NCI-H748 treated with DMSO at 0.1 percent for 48 hours (cell line): ENCODE results near the gene PCED1A.
"Not testable (repeated sequence)": the region's sequence is repeated elsewhere in the genome, so short reads cannot be mapped to it uniquely, and the experiment has no call there.

Experiments used
- DNase-seq: peaks from one replicate; lab custom pipeline; 2025; lab: John Stamatoyannopoulos, UW

PCED1A gene

DNA sequence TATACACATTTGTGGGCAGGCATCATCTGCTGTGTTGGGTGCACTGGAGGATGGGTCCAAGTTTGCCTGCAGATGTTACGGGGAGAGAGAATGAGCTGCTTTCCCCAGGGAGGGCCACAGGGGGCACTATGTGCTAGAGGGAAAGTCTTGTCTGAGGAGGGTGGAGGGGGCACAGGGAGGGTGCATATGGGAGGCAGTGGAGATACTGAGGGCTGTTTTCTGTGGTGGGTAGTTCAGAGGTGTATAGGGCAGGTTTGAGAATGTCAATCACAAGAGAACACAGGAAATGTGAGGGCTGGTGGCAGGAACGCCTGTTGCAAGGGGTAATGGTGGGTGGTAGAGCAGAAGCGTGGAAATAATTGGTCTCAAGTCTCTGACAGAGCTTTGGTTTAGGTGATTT lies 25.2 kb upstream of the PCED1A start:
- no peak for DNase-seq

DNA sequence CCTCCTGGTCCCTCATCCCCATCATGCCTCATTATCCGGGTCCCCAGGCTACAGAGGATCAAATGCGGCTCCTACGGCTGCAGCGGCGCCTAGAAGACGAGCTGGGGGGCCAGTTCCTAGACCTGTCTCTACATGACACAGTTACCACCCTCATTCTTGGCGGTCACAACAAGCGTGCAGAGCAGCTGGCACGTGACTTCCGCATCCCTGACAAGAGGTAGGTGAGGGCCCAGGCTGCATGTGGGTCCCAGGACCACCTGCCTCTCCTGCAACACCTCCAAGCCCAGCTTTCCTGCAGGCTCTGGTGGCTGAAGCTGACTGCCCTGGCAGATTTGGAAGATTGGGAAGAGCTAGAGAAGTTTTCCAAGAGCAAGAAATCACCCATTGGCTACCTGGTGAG lies 24.6 kb upstream of the PCED1A start:
- DNase-seq: no peak

DNA sequence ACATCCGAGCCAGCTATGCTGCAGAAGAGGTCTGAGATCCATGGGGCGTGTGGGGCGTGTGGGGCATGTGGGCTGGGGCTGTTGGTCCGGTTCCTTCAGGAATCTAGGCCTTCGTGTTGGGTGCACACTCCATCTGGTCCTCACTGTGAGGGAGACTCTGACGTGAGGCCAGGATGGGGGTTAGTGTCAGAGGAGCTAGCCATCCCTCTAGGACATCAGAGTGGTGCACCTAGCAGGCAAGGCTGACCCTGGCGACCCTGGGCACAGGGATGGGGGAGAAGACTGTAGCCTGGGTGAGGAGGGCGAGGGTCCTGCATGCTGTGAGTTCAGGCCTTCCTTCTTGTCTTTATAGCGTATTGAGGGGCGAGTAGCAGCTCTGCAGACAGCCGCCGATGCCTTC lies 24.2 kb upstream of the PCED1A start:
- no peak for DNase-seq

DNA sequence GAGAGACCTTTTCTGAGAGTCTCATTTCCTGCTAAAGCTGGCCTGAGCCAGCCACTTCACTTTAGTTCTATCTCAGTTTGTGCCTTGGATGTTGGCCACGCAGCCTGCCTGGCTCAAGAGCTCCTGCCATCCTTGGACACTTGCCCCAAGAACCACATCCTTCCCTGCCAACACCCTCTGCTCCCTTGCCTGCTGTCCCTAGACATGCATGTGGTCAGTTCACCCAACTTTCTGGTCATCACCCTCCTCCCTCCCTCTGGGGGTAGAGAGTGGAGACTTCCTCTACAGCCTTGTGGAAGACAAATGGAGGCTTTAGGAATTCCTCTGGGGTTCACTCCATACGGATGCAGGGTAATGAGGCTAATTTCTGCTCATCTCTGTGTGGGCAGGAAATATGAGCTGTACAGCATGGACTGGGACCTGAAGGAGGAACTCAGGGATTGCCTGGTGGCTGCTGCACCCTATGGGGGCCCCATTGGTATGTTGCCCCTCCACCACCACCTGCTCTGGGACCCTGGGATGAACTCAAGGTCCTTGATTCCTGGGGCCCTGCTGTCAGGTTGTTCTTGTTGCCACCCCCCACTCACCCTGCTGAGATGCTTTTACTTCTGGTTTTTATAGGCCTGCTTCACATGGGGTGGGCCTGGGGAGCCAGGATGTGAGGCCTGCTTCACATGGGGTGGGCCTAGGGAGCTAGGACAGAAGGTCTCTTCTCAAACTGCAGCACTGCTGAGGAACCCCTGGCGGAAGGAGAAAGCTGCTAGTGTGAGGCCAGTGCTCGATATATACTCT lies 19.1 kb upstream of the PCED1A start:
- no peak for DNase-seq

DNA sequence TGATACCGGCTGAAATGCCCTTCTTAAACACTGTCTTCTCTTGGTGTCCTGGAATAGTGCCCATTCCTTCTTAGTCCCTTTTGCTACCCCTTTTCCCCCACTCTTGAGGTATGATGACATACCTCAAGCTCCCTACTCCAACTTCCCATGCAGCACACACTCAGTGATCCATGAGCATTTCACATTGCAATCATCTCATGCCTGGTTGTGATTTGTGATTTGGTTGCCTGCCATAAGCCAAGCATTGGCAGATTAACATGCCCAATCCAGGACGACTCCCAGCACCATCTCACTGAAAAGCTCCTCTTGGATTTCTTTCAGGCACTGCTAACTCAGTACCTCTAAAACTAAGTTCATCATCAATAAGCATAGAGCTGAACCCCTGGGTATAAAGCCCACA lies 18.1 kb upstream of the PCED1A start:
- no peak for DNase-seq

DNA sequence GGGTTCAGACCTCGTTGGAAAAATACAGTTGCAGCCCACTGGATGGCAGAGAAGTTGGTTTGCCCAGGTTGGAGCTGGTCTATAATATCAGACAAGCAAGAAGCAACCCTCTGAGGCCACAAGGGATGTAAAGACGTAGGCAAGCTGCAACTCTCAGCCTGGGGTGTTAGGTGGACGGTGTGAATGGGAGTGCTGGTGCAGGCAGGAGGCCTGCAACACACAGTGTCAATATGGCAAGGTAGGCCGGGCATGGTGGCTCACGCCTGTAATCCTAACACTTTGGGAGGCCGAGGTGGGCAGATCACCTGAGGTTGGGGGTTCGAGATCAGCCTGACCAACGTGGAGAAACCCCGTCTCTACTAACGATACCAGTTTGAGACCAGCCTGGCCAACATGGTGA lies 10.6 kb upstream of the PCED1A start:
- no peak for DNase-seq

DNA sequence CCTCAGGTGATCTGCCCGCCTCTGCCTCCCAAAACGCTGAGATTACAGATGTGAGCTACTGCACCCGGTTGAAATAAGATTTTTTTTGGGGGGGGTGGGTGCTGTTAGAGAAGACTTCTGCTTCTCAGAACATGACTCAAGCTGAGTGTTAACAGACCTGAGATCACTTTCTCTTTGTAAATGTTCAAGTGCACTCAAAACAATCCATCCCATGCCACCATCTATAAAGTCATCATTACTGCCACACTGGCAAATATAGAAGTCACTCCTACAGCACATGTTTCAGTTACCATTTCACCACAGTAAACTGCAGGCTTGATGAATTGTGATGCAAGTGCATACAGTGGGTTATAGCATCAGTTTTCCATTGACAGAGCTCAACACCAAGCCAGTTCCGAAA lies 9.1 kb upstream of the PCED1A start:
- no peak for DNase-seq

DNA sequence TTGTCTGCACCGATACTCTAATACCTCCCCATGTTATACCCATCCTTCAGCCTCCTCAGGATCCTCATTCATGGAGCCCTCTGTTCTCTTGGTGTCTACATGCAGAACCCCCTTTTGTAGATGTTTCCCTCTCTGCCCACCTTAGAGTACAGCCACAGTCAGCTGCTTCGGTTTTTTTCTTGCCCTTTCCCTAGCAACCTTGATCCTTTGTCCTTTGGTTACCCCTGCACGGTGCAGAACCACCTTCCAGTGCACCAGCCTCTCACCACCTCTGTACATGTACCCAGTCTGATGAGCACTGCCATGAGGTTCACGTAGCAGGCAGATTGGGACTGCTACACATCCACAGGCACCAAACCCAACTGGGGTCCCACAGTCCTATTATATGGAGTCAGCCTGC lies 7.3 kb upstream of the PCED1A start:
- DNase-seq: no peak

DNA sequence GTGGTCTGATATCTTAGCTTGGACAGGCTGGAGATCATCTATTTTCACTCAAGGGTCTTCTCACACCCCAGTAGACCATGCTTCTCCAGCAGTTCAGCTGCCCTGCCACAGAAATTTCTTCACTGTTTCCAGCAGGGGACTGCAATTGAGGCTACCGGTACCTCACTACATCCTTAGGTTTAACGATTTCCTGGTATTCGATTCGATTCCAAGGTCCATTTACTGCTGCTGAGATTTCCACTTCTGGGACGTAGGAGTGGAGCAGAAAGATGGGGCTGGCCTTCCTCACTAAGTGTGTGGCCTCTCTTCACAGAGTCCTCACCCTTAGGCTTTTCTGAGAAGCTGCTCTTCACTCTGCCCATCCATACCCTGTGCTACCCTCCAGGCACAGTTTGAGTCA lies 6.2 kb upstream of the PCED1A start:
- DNase-seq: no peak

DNA sequence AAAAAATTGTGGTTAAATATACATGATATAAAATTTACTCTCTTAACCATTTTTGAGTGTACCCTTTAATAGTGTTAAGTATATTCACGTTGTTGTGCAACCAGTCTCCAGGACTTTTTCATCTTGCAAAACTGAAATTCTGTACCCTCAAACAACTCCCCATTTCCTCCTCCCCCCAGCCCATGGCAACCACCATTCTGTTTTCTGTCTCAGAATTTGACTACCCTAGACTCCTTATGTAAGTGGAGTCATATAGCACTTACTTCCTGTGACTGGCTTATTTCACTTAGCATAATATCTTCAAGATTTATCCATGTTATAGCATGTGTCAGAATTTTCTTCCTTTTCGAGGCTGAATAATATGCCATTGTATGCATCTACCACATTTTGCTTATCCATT lies 5.2 kb upstream of the PCED1A start:
- DNase-seq: no peak

DNA sequence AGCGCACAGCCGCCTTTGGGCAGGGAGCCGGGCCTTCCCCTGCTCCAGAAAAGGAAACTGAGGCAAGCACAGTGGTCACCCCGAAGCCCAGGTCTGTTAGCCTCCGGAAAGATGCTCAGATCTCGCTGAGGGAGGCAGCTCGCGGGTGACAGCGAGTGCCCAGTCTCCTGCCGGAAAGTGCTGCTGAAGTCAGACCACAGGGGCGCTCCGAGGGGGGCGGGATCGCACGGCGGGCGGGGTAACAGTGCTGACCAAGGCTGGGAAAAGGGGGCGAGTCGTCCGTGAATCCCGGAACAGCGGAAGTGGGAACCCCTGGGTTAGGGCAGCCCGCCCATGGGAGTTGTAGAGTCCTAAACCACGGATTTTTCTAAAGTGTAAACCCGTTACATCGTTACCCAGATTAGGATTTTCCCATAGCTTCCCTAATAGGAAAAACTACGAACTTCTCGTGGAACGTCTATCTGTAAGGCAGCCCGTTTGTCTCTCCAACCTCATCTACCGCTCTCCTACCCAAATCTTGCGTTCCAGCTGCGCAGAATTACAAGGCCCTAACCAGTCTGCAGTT lies 594 bp upstream of the PCED1A start:
- DNase-seq: no peak

DNA sequence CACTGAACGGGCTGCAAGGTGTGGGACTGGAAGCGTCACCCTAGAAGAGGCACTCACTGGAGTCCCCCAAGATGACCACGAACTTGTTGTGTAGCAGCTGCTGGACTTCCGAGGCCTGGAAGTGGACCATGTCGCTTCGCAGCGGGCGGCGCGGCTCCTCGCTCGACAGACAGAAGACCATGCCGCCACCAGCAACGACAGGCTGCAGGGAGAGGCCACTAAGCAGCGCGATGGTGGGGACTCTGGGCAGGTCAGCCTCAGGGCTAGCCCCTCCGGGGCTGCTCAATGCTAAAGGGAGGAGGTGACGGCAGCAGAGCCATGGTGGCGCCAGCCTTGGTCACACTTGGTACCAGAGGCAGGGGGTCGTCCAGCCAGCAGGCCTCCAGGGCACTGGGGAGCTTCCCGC lies 720 bp downstream of the PCED1A start:
- DNase-seq: no peak

DNA sequence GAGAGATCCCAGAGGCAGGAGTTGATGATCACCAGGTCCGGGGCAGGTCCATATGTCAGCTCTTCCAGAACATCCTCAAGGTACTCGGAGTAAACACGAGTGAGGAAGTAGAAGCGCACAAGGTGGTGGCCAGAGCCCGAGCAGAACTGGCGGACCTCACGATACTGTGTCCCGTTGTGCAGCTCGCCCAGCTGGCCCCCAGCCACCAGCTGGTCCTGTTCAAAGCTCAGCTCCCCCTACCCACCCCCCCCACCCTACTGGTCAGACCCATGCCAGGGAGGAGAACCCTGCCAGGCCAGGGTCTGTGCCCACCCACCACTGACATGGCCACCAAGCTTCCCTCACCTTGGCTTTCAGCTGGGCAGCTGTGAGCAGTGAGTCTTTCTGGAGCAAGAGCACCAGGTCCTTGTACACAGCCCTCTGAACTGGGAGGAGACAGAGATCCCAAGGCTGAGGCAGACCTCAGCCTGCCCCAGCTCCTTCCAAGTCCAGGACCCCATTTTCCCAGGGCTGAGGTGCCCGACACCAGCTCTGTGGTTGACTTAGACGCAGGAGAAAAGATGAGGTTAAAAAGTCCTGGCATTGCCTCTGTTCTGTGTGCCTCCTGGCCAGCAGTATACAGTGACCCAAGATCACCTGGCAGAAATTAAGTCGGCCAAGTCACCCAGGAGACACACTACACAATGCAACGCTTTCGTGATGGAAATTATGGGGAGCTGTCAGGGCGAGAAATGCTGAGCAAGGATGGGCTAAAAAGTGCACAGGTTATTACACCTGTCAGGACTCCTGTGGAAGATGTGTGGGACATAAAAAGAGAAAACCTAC lies 1.4 kb downstream of the PCED1A start:
- DNase-seq: no peak

DNA sequence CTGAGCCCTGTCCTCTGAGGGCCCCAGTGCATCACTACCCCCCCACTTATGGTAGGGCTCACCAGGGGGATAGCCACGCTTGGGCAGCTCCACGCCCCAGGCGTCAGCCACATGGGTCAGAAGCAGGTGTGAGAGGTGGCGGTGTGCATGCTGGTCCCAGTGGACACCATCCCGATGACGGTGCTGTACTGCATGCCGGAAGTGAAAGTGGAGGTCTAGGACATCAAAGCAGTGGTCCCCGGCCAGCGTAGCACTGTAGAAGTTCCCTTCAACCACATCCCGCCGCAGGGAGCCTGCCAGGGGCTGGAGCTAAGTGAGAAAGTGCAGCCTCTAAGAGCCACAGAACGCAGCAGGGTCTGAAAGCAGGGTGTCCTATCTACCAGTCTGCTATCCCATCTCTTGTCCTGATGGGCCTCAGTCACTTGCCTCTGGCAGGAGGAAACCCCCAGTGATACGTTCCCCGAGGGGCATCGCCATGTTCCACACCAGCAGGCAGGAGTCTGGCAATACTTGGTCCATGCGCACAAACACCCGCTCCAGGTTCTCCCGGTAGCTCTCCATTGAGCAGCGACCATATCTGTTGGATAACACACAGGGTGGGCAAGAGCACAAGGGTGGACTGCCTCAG lies 2.2 kb downstream of the PCED1A start:
- no peak for DNase-seq

DNA sequence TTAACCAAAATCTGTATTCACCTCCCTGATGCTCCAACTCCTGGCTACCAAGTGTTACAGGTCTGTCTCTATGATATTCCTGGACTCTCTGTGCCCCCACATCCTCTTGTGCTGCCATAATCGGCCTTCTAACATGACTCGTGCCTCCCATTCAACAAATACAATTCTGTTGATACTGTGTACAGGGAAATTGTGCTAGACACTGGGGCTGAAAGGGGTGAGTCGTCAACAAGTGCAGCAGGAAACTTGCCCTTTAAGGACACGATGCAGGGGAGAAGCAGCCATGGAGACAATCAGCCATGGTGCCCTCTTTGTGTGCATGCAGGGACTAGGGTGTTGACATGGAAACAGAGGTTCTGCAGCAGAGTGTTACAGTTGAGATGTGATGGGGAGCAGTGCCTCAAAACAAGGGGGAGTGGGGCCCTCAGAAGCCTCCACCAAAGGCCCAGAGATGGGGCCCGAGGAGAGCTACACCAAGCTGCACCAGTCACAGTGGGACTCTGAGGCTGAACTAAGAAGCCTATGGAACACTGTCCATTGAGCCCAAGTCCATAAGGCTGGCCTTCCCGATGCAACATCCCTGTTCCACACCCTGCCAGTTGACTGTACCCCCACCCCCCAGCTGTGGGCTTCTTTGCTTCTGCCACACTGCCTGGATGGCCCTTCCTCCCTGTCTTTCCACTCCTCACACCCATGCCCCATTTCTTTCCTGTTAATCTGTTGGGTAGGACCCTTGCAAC lies 3.1 kb downstream of the PCED1A start:
- no peak for DNase-seq

DNA sequence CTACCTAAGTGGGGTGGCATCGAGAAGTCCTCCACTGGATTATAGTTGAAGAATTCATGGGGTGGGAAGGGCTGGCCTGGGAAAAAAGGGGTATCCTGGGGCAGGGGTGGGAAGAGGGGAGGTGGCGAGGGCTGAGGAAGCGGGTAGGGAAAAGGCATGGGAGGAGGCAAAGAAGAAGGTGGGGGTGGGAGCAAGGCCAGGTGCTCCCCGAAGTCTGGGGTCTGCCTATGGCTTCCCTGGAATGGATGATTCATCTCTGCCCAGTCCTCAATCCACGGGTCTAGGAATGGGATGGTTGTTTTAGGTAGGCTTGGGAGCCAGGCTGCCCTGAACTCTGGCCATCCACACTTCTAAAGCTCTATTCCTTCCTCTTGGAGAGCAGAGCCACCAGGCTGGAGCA lies 4.4 kb downstream of the PCED1A start:
- DNase-seq: no peak

DNA sequence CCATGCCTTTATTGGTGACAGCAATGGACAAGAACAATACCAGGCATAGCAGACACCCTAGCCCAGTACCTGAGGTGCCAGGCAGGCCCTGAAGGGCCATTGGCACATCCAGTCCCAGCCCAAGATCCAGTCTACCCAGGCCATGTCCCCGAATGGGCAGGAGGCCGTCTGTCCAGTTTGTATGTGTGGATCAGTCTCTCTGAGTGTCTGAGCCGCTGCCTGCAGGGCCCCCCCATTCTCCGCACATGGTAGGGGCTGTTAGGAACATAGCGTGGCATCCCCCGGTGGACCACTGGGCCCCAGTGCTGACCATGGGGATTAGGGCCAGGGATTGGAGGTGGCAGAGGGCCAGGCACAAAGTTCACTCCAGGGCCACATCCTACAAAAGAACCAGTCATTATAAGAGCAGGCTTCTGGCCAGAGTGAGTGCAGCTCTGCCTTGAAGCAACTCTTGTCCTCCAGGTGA lies 5.1 kb downstream of the PCED1A start:
- DNase-seq: no peak

DNA sequence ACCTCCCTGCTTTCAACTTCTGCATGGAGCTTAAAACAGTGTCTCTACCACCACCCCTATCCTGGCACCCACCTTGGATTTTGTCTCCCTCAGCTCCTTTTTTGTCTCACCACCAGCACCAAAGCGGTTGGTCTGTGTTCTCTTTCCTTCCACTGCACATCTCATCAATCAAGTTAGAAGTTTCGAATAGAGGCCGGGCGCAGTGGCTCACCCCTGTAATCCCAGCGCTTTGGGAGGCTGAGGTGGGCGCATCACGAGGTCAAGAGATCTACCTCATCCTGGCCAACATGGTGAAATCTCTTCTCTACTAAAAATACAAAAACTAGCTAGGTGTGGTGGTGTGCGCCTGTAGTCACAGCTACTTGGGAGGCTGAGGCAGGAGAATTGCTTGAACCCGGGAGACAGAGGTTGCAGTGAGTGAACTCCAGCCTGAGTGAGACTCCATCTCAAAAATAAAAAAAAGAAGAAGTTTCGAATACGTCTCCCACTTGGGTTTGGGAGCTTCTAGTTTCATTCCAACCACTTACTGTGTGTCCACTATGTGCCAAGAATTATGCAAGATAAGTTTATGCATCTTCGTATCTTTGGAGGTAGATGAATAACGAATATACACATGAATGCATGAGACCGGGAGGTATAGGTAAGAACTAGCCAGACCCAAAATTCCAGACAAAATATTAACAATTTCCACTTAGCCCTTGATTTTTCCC lies 5.9 kb downstream of the PCED1A start:
- DNase-seq: no peak

DNA sequence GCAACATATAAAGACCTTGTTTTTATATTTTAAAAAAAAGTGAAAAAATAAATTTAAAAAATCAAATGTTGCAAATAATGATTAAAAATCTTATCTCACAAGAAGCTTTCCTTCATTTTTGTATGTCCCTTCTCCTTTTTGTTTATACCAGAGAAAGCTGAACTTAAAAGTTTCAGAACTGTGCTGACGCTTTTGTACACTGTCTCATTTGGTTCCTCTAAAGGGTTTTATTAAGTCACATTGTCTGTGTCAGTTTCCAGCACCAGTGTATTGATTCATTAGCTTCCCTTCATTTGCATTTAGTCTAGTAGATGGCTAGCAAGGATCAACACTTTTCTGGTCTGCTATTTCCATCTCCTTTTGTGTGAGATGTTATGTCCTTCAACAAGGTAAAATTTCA lies 6.7 kb downstream of the PCED1A start:
- no peak for DNase-seq

DNA sequence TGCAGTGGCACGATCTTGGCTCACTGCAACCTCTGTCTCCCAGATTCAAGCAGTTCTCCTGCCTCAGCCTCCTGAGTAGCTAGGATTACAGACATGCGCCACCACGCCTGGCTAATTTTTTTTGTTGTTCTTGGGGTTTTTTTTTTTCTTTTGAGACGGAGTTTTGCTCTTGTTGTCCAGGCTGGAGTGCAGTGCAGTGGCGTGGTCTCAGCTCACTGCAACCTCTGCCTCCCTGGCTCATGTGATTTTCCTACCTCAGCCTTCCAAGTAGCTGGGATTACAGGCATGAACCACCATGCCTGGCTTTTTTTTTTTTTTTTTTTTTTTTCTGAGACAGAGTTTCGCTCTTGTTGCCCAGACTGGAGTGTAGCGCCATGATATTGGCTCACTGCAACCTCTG lies 9.2 kb downstream of the PCED1A start:
- not testable (repeated sequence) for DNase-seq

DNA sequence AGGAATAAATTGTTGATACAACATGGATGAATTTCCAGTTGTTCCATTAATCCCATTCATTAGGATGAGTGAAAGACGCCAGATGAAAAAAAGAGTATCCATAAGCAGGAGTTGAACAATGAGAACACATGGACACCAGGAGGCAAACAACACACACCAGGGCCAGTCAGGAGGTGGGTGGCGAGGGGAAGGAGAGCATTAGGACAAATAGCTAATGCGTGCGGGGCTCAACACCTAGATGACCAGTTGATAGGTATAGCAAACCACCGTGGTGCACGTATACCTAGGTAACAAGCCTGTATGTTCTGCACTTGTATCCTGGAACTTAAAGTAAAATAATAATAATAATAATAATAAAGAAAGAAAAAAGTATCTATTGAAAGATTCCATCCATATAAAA lies 11.1 kb downstream of the PCED1A start:
- DNase-seq: no peak
